Stimulated activated CD4-positive, alpha-beta T cell treated with anti-CD3 and anti-CD28 coated beads, Interleukin-2, amount 100 ng/mL, for 24 hours (primary cell): Measurements from ENCODE around the gene CFAP97D1.

Source experiments
- DNase-seq, 2 donors: peaks; one replicate each; pipeline ENCODE4 v3.0.0-alpha.2; 2020

Gene CFAP97D1

DNA sequence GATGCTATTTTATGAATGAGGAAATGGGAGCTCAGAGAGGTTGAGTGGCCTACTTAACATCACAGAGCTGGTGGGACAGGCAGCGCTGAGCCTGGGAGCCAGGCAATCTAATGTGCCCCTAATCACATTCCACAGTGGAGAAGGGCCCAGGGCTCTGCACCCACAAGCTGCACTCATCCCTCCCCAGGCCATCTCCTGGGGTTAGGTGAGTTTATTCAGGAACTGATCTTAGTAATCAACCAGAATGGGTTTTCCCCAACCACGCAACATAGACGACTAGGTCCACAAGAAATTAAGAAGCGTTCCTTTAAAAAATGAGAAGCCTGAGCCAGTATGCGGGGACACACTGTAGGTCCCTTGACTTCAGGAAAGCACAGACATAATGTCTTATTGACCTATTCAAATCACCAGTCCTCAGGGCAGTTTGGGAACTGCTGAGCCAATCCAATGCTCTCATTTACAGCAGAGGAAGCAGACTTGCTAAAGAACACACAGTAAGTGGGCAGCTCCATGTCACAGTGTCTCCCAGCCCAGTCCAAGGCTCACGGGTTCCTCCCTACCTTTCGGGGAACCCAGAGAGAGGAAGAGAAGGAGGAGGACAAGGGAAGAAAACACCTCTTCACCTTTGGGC lies 50.4 kb downstream of the CFAP97D1 start:
- DNase-seq = peak in 1 of 2 donors; percentile 10

DNA sequence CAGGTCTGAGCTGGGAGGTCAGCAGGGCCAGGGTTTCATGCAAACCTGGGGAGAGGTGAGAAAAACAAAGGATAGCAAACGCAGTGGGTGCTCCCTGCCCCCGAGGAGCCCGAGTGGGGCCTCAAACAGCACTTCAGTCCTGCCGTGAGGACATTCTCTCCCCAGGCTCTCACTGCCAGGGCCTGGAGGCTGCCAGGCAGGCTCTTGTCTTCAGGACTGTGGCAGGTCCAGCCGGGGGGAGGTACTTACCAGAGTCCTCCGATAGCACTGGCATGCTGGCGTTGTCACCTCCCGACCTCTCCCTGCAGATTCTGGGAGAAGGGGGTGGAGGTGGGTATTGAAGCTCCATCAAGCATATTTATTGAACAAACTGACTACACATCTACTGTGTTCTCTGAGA lies 51.4 kb downstream of the CFAP97D1 start:
- DNase-seq = no peak

DNA sequence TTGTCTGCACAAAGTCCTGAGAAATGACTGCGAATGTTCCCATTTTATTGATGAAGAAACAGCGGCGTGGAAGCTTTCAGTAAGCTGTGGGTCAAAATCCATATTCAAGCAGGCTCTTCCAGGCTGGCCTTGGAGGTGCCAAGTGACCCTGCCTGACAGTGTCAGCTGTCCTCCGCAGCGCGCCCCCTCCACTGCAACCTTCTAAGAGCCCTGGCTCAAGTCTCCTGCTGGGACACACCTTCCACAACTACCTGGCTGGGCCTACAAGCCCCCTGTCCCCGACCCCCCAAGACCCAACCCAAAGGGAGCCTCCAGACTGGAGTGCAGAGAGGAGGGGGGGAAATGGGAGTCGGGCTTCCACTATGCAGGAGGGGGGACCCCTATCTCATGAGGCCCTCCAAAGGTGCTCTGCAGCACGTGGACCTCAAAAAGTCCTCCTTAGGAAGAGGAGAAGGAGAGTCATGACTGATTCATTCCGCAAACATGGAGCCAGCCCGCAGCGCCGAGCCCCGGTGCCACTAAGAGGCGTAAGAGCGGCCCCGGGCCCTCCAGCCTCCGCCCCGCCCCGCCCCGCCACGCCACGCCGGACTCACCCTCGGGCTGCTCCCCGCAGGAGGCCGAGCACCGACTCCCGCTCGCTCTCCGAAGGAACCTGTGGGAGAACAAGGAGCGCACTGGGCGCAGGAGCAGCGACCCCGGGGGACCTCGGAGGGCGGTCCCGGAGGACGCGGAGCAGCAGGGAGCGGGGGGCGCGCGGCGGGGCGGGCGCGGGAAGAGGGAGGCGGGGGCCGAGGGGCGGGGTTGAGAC lies 52.1 kb downstream of the CFAP97D1 start:
- DNase-seq = peak; percentile 28 to 40

DNA sequence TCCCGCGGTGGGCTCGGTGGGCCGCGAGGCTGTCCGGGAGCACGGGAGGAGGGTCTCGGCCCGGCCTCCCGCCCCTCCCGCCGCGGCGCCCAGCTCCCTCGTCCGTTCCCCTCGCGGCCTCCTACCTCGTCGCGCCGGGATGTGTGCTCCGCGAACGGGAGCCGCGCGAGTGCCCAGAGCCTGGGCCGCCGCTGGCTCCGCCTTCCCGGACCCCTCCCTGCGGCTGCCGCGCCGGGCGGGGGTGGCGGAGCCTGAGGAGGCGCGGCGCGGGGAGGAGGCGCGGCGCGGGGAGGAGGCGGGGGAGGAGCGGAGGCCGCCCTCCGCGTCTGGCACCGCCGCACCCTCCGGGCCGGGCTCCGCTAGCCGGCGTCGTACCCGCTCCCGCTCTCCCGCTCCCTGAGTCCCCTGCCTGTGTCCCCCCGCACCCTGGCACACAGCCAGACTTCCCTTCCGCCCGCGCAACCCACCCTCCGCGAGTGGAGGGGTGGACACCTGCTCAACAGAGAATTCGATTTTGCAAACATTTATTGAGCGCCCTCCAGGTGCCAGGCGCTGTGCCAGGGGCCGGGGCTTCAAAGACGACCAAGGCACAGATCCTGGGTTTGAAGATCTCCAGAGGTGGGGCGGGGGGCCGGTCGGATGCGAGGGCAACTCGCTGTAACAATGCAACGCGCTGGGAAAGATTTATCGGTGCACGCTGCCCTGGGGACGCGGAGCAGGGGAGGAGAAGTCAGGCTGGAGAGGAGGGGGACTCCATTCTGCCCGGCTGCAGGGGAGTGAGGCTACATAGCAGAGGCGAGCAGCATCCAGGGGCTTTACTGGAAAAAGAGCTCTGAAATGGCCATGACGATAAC lies 53.0 kb downstream of the CFAP97D1 start, which contains the start of gene MPP3:
MPP3 (minus strand) TSS at position 171 of the 854 bp plus-strand sequence. CDS start 1,240 bp downstream, outside the sequence.
- peak; percentile 39 to 61 for DNase-seq

DNA sequence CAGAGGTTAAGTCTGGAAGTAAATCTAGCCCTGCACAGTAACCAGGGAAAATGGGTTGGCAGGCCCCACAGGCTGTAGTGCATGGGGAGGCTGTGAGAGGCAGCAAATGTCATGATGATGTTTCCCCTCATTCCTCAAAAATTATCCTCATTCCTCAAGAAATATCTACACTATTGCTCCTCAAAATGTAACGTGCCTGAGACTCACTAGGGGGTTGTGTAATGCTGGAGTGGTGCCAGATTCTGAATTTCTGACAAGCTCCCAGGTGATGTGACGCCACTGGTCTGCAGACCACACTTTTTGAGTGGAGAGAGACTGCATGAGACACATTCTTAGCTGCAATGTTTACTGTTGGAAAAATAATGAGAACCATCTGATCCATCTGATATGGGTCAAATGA lies 53.9 kb downstream of the CFAP97D1 start:
- DNase-seq = no peak
